Endometrial microvascular endothelial cells (primary cell): ENCODE measurements around the gene VAMP8. TPM values are rescaled to one million over a fixed set of nuclear protein-coding genes. Genes with fewer than 3 reads are reported as not detected.

Experiments used
- in situ Hi-C: cut with HindIII; loops from 2 replicates; pipeline ENCODE4 v1.10.0; 2017; ENCODE audit warnings: low sequenced_read_pairs, low pct_unique_long_range_greater_than_20kb; ENCODE audit errors: inconsistent ontology term
- total RNA-seq: library from RNA; depleted of rRNA; stranded (reverse); fragments of >200 nt; gene quantifications from one replicate; pipeline ENCODE4 v1.2.3, GENCODE V29; 2015; ENCODE audit errors: inconsistent ontology term

VAMP8 gene
- 3.6 TPM for total RNA-seq

- in situ Hi-C loops: no loop called here
These were observed at the start of gene VAMP8 for GRCh38 chr2:85577386-85578242. VAMP8 (plus strand) TSS chr2:85577586; CDS start chr2:85577647, 61 bp downstream.

GRCh38 chr2:85527787-85528186 is 49.6 kb upstream of the VAMP8 start:
- in situ Hi-C loops: loop anchor here (25.0 kb wide), 1 partner anchor 115 kb away; the partner anchor contains the start of genes CAPG and SH2D6

GRCh38 chr2:85528355-85528754 is 49.0 kb upstream of the VAMP8 start:
- in situ Hi-C loops: loop anchor here (25.0 kb wide), 1 partner anchor 116 kb away; the partner anchor contains the start of genes CAPG and SH2D6

- in situ Hi-C loops: loop anchor here (25.0 kb wide), 1 partner anchor 118 kb away; the partner anchor contains the start of genes CAPG and SH2D6
These were observed 47.6 kb upstream of the VAMP8 start for GRCh38 chr2:85529809-85530208.

- in situ Hi-C loops: loop anchor here (25.0 kb wide), 1 partner anchor 119 kb away; the partner anchor contains the start of genes CAPG and SH2D6
These were observed 45.8 kb upstream of the VAMP8 start for GRCh38 chr2:85531589-85531988.

GRCh38 chr2:85534099-85534498 is 43.3 kb upstream of the VAMP8 start:
- in situ Hi-C loops: loop anchor here (25.0 kb wide), 1 partner anchor 122 kb away; the partner anchor contains the start of genes CAPG and SH2D6

GRCh38 chr2:85534881-85535280 is 42.5 kb upstream of the VAMP8 start:
- in situ Hi-C loops: loop anchor here (25.0 kb wide), 1 partner anchor 123 kb away; the partner anchor contains the start of genes CAPG and SH2D6

GRCh38 chr2:85536479-85536878 is 40.9 kb upstream of the VAMP8 start:
- in situ Hi-C loops: loop anchor here (25.0 kb wide), 1 partner anchor 124 kb away; the partner anchor contains the start of genes CAPG and SH2D6

- in situ Hi-C loops: loop anchor here (25.0 kb wide), 1 partner anchor 126 kb away; the partner anchor contains the start of genes CAPG and SH2D6
These were observed 39.5 kb upstream of the VAMP8 start for GRCh38 chr2:85537600-85538506.

- in situ Hi-C loops: loop anchor here (25.0 kb wide), 1 partner anchor 126 kb away; the partner anchor contains the start of genes CAPG and SH2D6
These were observed 38.7 kb upstream of the VAMP8 start, which contains the start of gene MAT2A for GRCh38 chr2:85538507-85539360. MAT2A (plus strand) TSS chr2:85539168; CDS start chr2:85539288, 120 bp downstream.

- in situ Hi-C loops: loop anchor here (25.0 kb wide), 1 partner anchor 127 kb away; the partner anchor contains the start of genes CAPG and SH2D6
These were observed 37.8 kb upstream of the VAMP8 start for GRCh38 chr2:85539361-85540132.

GRCh38 chr2:85540133-85540648 is 37.2 kb upstream of the VAMP8 start:
- in situ Hi-C loops: loop anchor here (25.0 kb wide), 1 partner anchor 128 kb away; the partner anchor contains the start of genes CAPG and SH2D6

- in situ Hi-C loops: loop anchor here (25.0 kb wide), 1 partner anchor 129 kb away; the partner anchor contains the start of genes CAPG and SH2D6
These were observed 36.1 kb upstream of the VAMP8 start for GRCh38 chr2:85541262-85541661.

GRCh38 chr2:85541753-85542457 is 35.5 kb upstream of the VAMP8 start:
- in situ Hi-C loops: loop anchor here (25.0 kb wide), 1 partner anchor 130 kb away; the partner anchor contains the start of genes CAPG and SH2D6

- in situ Hi-C loops: loop anchor here (25.0 kb wide), 1 partner anchor 130 kb away; the partner anchor contains the start of genes CAPG and SH2D6
These were observed 34.6 kb upstream of the VAMP8 start for GRCh38 chr2:85542777-85543176.

GRCh38 chr2:85544254-85544691 is 33.1 kb upstream of the VAMP8 start:
- in situ Hi-C loops: loop anchor here (25.0 kb wide), 1 partner anchor 132 kb away; the partner anchor contains the start of genes CAPG and SH2D6
